Measurements from ENCODE around the gene INO80E. TPM values are rescaled to one million over a fixed set of nuclear protein-coding genes. Genes with fewer than 3 reads are reported as not detected.

Gene INO80E
- total RNA-seq, 1 experiment from 2014 or later = 94.1 TPM

GRCh38 chr16:29994600-29995323 lies 1.3 kb upstream of the INO80E start:
- Mint-ChIP-seq H3K4me1 (peaks cover 15 to 22% of the 10 kb centered on the region in 2 experiments), H3K27ac (peak overlapping the region; percentile 35 to 98 (median 96); a peak in 4 of 7 replicates), H3K9me3 (no peaks in the 10 kb centered on the region; a peak in 1 of 5 replicates), H3K27me3 (ENCODE audit: low read depth) (no peaks in the 10 kb centered on the region; the same call in 1 of the 2 replicates), H3K36me3 (ENCODE audit: insufficient read depth in 1 of 3, low read depth in 3 of 3) (peaks cover 14 to 59% (median 34%) of the 10 kb centered on the region in 3 experiments), H3K4me3 (peak overlapping the region; percentile 97 to 98)
- Histone ChIP-seq H3K18ac (ENCODE audit: insufficient read length, low read depth, low read length) (no peak overlapping the region), H2BK120ac (ENCODE audit: low read depth, low read length, poor library complexity, severe bottlenecking) (no peak overlapping the region), H3K23ac (ENCODE audit: insufficient read length, low read depth, low read length) (no peak overlapping the region), H4K8ac (replicated peaks; ENCODE audit: insufficient read length, low read depth, low read length) (no peak overlapping the region), H2BK20ac (ENCODE audit: low read depth, low read length, poor library complexity, severe bottlenecking) (no peak overlapping the region), H3K79me1 (ENCODE audit: insufficient read depth, low read depth, low read length, poor library complexity, severe bottlenecking) (no peaks in the 10 kb centered on the region), H3K23me2 (ENCODE audit: insufficient read length, low read depth, low read length, poor library complexity, severe bottlenecking) (peaks cover 9% of the 10 kb centered on the region), H3K4ac (ENCODE audit: low read depth, low read length) (no peak overlapping the region), H4K20me1 (ENCODE audit: control insufficient read depth, insufficient read depth, insufficient read length) (no peaks in the 10 kb centered on the region), H4K91ac (ENCODE audit: insufficient read length, low read depth, low read length) (no peak overlapping the region), H3K79me2 (ENCODE audit: insufficient read depth, low read length) (no peaks in the 10 kb centered on the region; the same call in 1 of the 2 replicates), H3K4me2 (ENCODE audit: insufficient read depth, insufficient read length, low read length) (peak overlapping the region; percentile 92), H2BK12ac (ENCODE audit: insufficient read length, low read depth, low read length) (no peak overlapping the region), H2AFZ (ENCODE audit: low read length) (no peak overlapping the region), H2AK5ac (ENCODE audit: insufficient read length, low read length) (no peak overlapping the region), H2BK5ac (ENCODE audit: insufficient read length, low read length) (no peak overlapping the region), H3K4me1 (ENCODE audit: insufficient read depth, low read length) (no peaks in the 10 kb centered on the region), H3K27me3 (ENCODE audit: insufficient read depth, low read length) (no peaks in the 10 kb centered on the region), H3T11ph (ENCODE audit: low read length) (no peak overlapping the region), H2BK15ac (ENCODE audit: low read depth, low read length) (no peak overlapping the region), H3K56ac (ENCODE audit: insufficient read length, low read depth, low read length) (no peak overlapping the region), H3K14ac (ENCODE audit: insufficient read depth, low read length) (no peak overlapping the region), H4K5ac (ENCODE audit: insufficient read length, low read depth, low read length) (no peak overlapping the region), H3K27ac (ENCODE audit: insufficient read length, low read depth, low read length) (no peak overlapping the region), H3K9ac (ENCODE audit: extremely low read depth, insufficient read length, low read length) (no peak overlapping the region), H3K9me3 (ENCODE audit: control insufficient read depth, low read depth, low read length) (no peaks in the 10 kb centered on the region)
- DNase-seq = no peak
- no peak for TF ChIP-seq CTCF (conservative IDR thresholded peaks at IDR 0.05)
- WGBS (ENCODE audit: extremely low coverage, insufficient read length, low lambda C conversion rate) = no CpG with 5 or more reads among the region's 24 CpGs
